Subcutaneous abdominal adipose tissue (tissue), 5 donors: ENCODE data around the gene PSPN.
"Not testable (repeated sequence)": the region's sequence is repeated elsewhere in the genome, so short reads cannot be mapped to it uniquely, and the experiment has no call there.

Experiments
- H3K27ac ChIP-seq: one replicate; pipeline ENCODE4 v1.7.0; 2013; ENCODE audit warnings: low read depth, mild to moderate bottlenecking, inconsistent platforms, low read length, moderate library complexity
- H3K27me3 ChIP-seq, 5 donors: one replicate each; pipeline ENCODE4 v1.7.0; 2013; ENCODE audit warnings: low read length in 5 of 5, inconsistent platforms in 1 of 5; ENCODE audit not compliant: control insufficient read depth in 5 of 5, insufficient read depth in 4 of 5
- H3K36me3 ChIP-seq, 5 donors: one replicate each; pipeline ENCODE4 v1.7.0; 2013; ENCODE audit warnings: low read length in 5 of 5; ENCODE audit not compliant: control insufficient read depth in 5 of 5, insufficient read depth in 5 of 5
- H3K4me1 ChIP-seq, 5 donors: one replicate each; pipeline ENCODE4 v1.7.0; 2013; ENCODE audit warnings: low read length in 5 of 5, mild to moderate bottlenecking in 3 of 5, moderate library complexity in 1 of 5; ENCODE audit not compliant: control insufficient read depth in 5 of 5, insufficient read depth in 5 of 5
- H3K4me3 ChIP-seq, 5 donors: one replicate each; pipeline ENCODE4 v1.7.0; 2013; ENCODE audit warnings: low read length in 5 of 5, low read depth in 1 of 5
- H3K9ac ChIP-seq, 5 donors: one replicate each; pipeline ENCODE4 v1.7.0; 2013; ENCODE audit warnings: low read length in 5 of 5, mild to moderate bottlenecking in 4 of 5, moderate library complexity in 3 of 5
- H3K9me3 ChIP-seq, 5 donors: one replicate each; pipeline ENCODE4 v1.7.0; 2013; ENCODE audit warnings: low read length in 5 of 5; ENCODE audit not compliant: control insufficient read depth in 5 of 5
- donor health status: healthy.
- donor health status: healthy.
- donor health status: healthy.
- donor health status: healthy.
- donor health status: healthy.

PSPN gene

DNA sequence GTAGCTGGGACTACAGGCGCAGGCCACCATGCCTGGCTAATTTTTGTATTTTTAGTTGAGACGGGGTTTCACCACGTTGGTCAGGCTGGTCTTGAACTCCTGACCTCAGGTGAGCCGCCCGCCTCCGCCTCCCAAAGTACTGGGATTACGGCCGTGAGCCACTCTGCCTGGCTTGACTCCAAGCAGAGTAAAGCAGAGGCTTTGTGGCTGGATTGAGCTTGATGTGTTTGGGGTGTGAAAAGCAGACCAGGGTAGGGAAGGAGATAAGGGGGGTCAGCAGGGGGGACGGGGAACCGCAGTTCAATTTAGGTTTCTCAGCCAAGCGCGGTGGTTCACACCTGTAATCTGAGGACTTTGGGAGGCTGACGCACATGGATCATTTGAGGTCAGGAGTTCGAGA lies 18.6 kb downstream of the PSPN start:
- Histone ChIP-seq H3K4me1 (peaks cover under 1 to 6% (median 5%) of the 10 kb centered on the region in 5 donors), H3K4me3 (no peak overlapping the region), H3K9ac (no peak overlapping the region), H3K9me3 (no peaks in the 10 kb centered on the region), H3K27me3 (no peaks in the 10 kb centered on the region), H3K27ac (no peak overlapping the region), H3K36me3 (no peaks in the 10 kb centered on the region)

DNA sequence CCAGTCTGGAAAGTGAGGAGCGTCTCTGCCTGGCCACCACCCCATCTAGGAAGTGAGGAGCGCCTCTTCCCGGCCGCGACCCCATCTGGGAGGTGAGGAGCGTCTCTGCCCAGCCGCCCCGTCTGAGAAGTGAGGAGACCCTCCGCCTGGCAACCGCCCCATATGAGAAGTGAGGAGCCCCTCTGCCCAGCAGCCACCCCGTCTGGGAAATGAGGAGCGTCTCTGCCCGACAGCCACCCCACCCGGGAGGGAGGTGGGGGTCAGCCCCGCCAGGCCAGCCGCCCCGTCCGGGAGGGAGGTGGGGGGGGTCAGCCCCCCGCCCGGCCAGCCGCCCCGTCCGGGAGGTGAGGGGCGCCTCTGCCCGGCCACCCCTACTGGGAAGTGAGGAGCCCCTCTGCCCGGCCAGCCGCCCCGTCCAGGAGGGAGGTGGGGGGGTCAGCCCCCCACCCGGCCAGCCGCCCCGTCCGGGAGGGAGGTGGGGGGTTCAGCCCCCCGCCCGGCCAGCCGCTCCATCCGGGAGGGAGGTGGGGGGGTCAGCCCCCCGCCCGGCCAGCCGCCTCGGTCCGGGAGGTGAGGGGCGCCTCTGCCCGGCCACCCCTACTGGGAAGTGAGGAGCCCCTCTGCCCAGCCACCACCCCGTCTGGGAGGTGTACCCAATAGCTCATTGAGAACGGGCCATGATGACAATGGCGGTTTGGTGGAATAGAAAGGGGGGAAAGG lies 20.3 kb downstream of the PSPN start:
- not testable (repeated sequence) for H3K27me3 ChIP-seq, H3K27ac ChIP-seq, H3K4me1 ChIP-seq, H3K4me3 ChIP-seq, H3K36me3 ChIP-seq, H3K9me3 ChIP-seq, H3K9ac ChIP-seq

DNA sequence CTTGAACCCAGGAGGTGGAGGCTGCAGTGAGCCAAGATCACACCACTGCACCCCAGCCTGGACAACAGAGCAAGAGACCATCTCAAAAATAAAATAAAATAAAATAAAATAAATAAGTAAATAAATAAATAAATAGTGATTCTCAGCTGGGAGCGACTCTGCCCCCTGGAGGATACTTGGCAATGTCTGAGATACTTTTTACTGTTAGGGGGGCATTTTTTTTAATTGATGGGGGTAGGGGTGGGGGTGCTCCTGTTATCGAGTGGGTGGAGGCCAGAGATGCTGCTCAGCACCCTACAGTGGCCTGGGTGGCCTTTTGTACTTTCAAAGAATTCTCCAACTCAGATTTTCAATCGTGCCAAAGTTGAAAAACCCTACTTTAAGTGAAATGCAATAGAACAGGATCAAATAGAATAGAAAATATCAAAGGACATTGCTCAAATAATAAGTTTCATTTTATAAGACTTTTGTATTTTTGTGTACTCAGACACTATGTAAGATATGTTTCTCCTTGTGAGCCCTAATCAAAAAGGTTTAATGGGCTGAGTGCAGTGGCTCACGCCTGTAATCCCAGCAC lies 21.5 kb downstream of the PSPN start:
- Histone ChIP-seq H3K27me3 (no peaks in the 10 kb centered on the region), H3K9ac (no peak overlapping the region), H3K36me3 (no peaks in the 10 kb centered on the region), H3K4me3 (no peak overlapping the region), H3K9me3 (no peaks in the 10 kb centered on the region), H3K4me1 (no peaks in the 10 kb centered on the region), H3K27ac (no peak overlapping the region)

- H3K36me3 ChIP-seq, result no peaks in the 10 kb centered on the region
- no peak overlapping the region for H3K4me3 ChIP-seq
- no peak overlapping the region for H3K27ac ChIP-seq
- H3K9me3 ChIP-seq, result no peaks in the 10 kb centered on the region
- H3K4me1 ChIP-seq, result no peaks in the 10 kb centered on the region
- H3K9ac ChIP-seq, result no peak overlapping the region
- no peaks in the 10 kb centered on the region for H3K27me3 ChIP-seq
Observed at GRCh38 chr19:6352381-6353165, 23.2 kb downstream of the PSPN start.

- Histone ChIP-seq H3K9ac (no peak overlapping the region), H3K4me3 (no peak overlapping the region), H3K4me1 (no peaks in the 10 kb centered on the region), H3K27me3 (no peaks in the 10 kb centered on the region), H3K27ac (no peak overlapping the region), H3K36me3 (no peaks in the 10 kb centered on the region), H3K9me3 (no peaks in the 10 kb centered on the region)
Observed at GRCh38 chr19:6350688-6351087, 25.0 kb downstream of the PSPN start.

DNA sequence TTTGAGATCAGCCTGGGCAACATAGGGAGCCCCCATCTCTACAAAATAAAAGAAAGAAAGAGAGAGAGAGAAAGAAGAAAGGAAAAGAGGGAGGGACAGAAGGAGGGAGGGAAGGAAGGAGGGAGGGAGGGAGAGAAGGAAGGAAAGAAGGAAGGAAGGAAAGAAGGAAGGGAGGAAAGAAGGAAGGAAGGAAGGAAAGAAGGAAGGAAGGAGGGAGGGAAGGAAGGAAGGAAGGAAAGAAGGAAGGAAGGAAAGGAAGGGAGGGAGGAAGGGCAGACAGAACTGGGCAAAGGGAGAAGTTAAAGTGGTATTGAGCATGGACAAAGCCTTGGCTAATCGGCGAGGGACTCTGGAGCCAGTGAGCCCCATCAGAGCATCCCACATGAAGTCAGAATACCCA lies 26.5 kb downstream of the PSPN start:
- not testable (repeated sequence) for H3K4me1 ChIP-seq, H3K27me3 ChIP-seq, H3K27ac ChIP-seq, H3K9ac ChIP-seq, H3K9me3 ChIP-seq, H3K36me3 ChIP-seq, H3K4me3 ChIP-seq

DNA sequence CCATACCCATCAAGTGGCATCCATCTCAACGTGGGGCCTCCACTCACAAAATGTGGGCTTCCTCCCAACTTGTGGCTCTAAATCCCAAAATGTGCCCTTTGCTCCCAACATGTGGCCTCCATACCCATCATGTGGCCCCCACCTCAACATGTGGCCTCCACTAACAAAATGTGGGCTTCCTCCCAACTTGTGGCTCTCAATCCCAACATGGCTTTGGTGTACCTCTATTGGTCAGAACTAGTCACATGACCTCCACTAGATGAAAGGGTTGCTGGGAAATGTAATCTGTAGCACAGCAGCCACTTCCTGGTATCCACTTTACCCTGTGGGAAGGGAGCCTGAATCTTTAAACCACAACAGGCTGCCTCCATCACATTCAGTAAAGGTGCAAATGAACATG lies 32.3 kb downstream of the PSPN start:
- Histone ChIP-seq H3K4me3 (no peak overlapping the region), H3K27ac (no peak overlapping the region), H3K9me3 (no peaks in the 10 kb centered on the region), H3K9ac (no peak overlapping the region), H3K36me3 (no peaks in the 10 kb centered on the region), H3K27me3 (peaks cover 0 to 10% (median 5%) of the 10 kb centered on the region in 5 donors), H3K4me1 (no peaks in the 10 kb centered on the region)

DNA sequence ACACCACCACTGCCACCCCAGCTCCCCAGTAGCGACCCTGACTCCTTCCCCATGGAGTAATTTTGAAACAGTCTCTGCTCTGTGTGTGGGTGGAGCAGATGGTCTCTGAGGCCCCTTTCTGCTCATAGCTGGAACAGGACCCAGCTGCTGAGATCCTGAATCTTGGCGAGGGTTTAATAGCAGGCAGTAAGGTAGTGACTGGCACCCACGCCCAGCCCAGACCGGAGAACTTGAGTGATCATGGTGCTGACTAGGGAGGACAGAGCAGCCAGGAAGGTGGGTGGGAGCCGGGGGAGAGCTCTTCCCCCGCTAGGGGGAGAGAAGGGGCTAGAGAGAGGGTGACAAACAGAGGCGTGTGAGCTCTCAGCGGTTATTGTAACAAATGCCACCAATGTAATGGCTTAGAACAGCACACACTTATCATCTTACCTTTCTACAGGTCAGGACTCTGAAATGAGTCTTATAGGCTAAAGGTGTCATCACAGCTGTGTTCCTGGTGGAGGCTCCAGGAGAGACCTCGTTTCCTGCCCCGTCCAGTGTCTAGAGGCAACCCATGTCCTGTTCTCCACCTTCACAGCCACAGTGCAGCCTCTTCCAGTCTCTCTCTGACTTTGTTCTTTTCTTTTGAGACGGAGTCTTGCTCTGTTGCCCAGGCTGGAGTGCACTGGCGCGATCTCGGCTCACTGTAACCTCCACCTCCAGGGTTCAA lies 35.1 kb downstream of the PSPN start:
- Histone ChIP-seq H3K27ac (no peak overlapping the region), H3K4me3 (no peak overlapping the region), H3K9me3 (no peaks in the 10 kb centered on the region), H3K27me3 (peaks cover 0 to 10% (median 5%) of the 10 kb centered on the region in 5 donors), H3K9ac (no peak overlapping the region), H3K36me3 (no peaks in the 10 kb centered on the region), H3K4me1 (no peaks in the 10 kb centered on the region)

GRCh38 chr19:6334490-6335285 lies 41.0 kb downstream of the PSPN start:
- H3K27ac ChIP-seq, result no peak overlapping the region
- H3K36me3 ChIP-seq, result no peaks in the 10 kb centered on the region
- H3K9ac ChIP-seq, result no peak overlapping the region
- H3K9me3 ChIP-seq, result no peaks in the 10 kb centered on the region
- no peak overlapping the region for H3K4me3 ChIP-seq
- peaks cover 0 to 5% (median 0%) of the 10 kb centered on the region in 5 donors for H3K27me3 ChIP-seq
- no peaks in the 10 kb centered on the region for H3K4me1 ChIP-seq
